Measurements from ENCODE around the gene P2RY14. TPM values are rescaled to one million over a fixed set of nuclear protein-coding genes. Genes with fewer than 3 reads are reported as not detected.
A peak's percentile ranks its signal among the peaks of the same experiment; 100 is the strongest.

The P2RY14 gene
- total and polyA plus RNA-seq, 2 donors (not counting 1 experiment from before 2014, with no cell fraction given), result 0.26 TPM; not detected in 1

DNA sequence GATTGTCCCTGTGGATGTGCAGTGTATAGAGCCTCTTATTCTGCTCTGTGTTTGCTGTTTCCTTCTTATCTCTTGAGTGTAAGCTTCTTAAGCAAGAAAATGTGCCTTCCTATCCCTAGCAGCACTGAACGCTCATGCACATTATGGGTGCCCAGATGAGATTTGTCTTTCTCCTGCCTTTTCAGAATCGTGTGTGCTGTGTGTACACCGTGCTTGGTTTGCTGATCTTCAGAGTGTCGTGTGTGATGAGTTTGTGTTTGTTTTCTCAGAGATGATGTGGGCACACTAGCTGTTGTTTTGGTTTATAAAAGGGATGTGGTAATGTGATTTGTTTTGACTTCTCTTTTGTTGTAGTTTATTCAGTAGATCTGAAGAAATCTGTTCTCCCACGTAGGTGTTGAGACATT lies 95.1 kb downstream of the P2RY14 start:
- H2AFZ ChIP-seq (ENCODE audit: low read length), result peak overlapping the region; percentile 94
- H3K27ac ChIP-seq (ENCODE audit: insufficient read depth, low read length), result no peak overlapping the region
- TF ChIP-seq, protein P1, sequence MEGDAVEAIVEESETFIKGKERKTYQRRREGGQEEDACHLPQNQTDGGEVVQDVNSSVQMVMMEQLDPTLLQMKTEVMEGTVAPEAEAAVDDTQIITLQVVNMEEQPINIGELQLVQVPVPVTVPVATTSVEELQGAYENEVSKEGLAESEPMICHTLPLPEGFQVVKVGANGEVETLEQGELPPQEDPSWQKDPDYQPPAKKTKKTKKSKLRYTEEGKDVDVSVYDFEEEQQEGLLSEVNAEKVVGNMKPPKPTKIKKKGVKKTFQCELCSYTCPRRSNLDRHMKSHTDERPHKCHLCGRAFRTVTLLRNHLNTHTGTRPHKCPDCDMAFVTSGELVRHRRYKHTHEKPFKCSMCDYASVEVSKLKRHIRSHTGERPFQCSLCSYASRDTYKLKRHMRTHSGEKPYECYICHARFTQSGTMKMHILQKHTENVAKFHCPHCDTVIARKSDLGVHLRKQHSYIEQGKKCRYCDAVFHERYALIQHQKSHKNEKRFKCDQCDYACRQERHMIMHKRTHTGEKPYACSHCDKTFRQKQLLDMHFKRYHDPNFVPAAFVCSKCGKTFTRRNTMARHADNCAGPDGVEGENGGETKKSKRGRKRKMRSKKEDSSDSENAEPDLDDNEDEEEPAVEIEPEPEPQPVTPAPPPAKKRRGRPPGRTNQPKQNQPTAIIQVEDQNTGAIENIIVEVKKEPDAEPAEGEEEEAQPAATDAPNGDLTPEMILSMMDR (conservative IDR thresholded peaks at IDR 0.05 in 1 of 2, IDR thresholded peaks at IDR 0.05 in 1 of 2; ENCODE audit: low read depth in 1 of 2, low read length in 2 of 2), result no peak
- no peak for TF ChIP-seq EZH2 (IDR thresholded peaks at IDR 0.05; ENCODE audit: low read length, missing control alignments)
- H3K4me2 ChIP-seq (ENCODE audit: extremely low read depth, insufficient read depth, low read length), result no peak overlapping the region
- H3K27me3 ChIP-seq (ENCODE audit: control insufficient read depth, insufficient read depth, low read length), result no peaks in the 10 kb centered on the region
- no peak for DNase-seq (ENCODE audit: low read depth in 2 of 2)
- no peaks in the 10 kb centered on the region for H3K36me3 ChIP-seq (ENCODE audit: control insufficient read depth, insufficient read depth, low read length)
- no peak overlapping the region for H3K4me3 ChIP-seq (replicated peaks in 1 of 4; ENCODE audit: control extremely low read depth in 1 of 4, insufficient read depth in 1 of 4, low read depth in 3 of 4, low read length in 4 of 4)
- no peaks in the 10 kb centered on the region for H3K9me3 ChIP-seq (ENCODE audit: control insufficient read depth, insufficient read depth, low read depth, low read length)
- no peaks in the 10 kb centered on the region for H3K4me1 ChIP-seq (ENCODE audit: control insufficient read depth, extremely low read depth, insufficient read depth, low read length)
- no peaks in the 10 kb centered on the region for H3K79me2 ChIP-seq (ENCODE audit: control insufficient read depth, insufficient read depth, low read length)
- no peaks in the 10 kb centered on the region for H4K20me1 ChIP-seq (ENCODE audit: control insufficient read depth, extremely low read depth, insufficient read depth, low read length)
- no peak overlapping the region for H3K9ac ChIP-seq (ENCODE audit: insufficient read depth, low read length)

GRCh38 chr3:151182349-151183079 lies 95.8 kb downstream of the P2RY14 start:
- H4K20me1 ChIP-seq (ENCODE audit: control insufficient read depth, extremely low read depth, insufficient read depth, low read length), result no peaks in the 10 kb centered on the region
- no peaks in the 10 kb centered on the region for H3K27me3 ChIP-seq (ENCODE audit: control insufficient read depth, insufficient read depth, low read length)
- no peak for TF ChIP-seq EZH2 (IDR thresholded peaks at IDR 0.05; ENCODE audit: low read length, missing control alignments)
- TF ChIP-seq, protein P1 (conservative IDR thresholded peaks at IDR 0.05 in 1 of 2, IDR thresholded peaks at IDR 0.05 in 1 of 2; ENCODE audit: low read depth in 1 of 2, low read length in 2 of 2), result no peak
- no peak overlapping the region for H2AFZ ChIP-seq (ENCODE audit: low read length)
- no peaks in the 10 kb centered on the region for H3K4me1 ChIP-seq (ENCODE audit: control insufficient read depth, extremely low read depth, insufficient read depth, low read length)
- H3K4me2 ChIP-seq (ENCODE audit: extremely low read depth, insufficient read depth, low read length), result no peak overlapping the region
- H3K36me3 ChIP-seq (ENCODE audit: control insufficient read depth, insufficient read depth, low read length), result no peaks in the 10 kb centered on the region
- no peak for DNase-seq (ENCODE audit: low read depth in 2 of 2)
- H3K9ac ChIP-seq (ENCODE audit: insufficient read depth, low read length), result no peak overlapping the region
- no peaks in the 10 kb centered on the region for H3K79me2 ChIP-seq (ENCODE audit: control insufficient read depth, insufficient read depth, low read length)
- H3K9me3 ChIP-seq (ENCODE audit: control insufficient read depth, insufficient read depth, low read depth, low read length), result no peaks in the 10 kb centered on the region
- H3K27ac ChIP-seq (ENCODE audit: insufficient read depth, low read length), result no peak overlapping the region
- H3K4me3 ChIP-seq (replicated peaks in 1 of 4; ENCODE audit: control extremely low read depth in 1 of 4, insufficient read depth in 1 of 4, low read depth in 3 of 4, low read length in 4 of 4), result no peak overlapping the region

DNA sequence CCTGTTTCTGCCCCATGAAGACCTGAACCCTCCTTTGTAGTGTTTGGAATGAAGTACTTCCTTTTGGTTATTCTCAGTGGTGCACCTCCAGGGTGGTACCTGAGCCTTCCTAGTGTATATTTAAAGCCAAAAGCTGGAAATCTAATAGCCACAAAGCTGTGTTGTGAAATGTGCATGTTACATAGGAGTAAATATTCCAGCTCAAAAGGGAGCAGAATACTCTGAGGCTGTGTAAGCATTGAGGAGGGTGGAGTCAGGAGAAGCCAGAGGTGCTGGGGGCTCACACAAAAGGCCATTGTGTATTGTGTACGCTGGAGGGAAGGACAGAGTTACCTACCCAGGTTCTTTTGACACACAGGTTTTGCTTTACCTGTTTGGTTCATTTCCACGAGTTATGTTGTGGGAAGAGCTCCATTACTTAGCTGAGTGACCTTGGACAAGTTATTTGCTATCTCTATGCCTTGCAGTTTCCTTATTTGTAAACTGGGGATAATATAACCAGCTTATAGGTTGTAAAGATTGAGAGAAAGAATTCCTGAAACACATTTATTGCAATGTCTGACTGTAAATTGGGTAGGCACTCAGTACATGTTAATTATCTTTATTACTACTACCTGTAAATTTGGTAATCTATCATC lies 100.0 kb downstream of the P2RY14 start:
- no peaks in the 10 kb centered on the region for H3K27me3 ChIP-seq (ENCODE audit: control insufficient read depth, insufficient read depth, low read length)
- H2AFZ ChIP-seq (ENCODE audit: low read length), result no peak overlapping the region
- H3K79me2 ChIP-seq (ENCODE audit: control insufficient read depth, insufficient read depth, low read length), result no peaks in the 10 kb centered on the region
- no peak overlapping the region for H3K27ac ChIP-seq (ENCODE audit: insufficient read depth, low read length)
- no peaks in the 10 kb centered on the region for H3K9me3 ChIP-seq (ENCODE audit: control insufficient read depth, insufficient read depth, low read depth, low read length)
- no peak for TF ChIP-seq EZH2 (IDR thresholded peaks at IDR 0.05; ENCODE audit: low read length, missing control alignments)
- TF ChIP-seq, protein P1 (conservative IDR thresholded peaks at IDR 0.05 in 1 of 2, IDR thresholded peaks at IDR 0.05 in 1 of 2; ENCODE audit: low read depth in 1 of 2, low read length in 2 of 2), result no peak
- H4K20me1 ChIP-seq (ENCODE audit: control insufficient read depth, extremely low read depth, insufficient read depth, low read length), result no peaks in the 10 kb centered on the region
- H3K4me3 ChIP-seq (replicated peaks in 1 of 4; ENCODE audit: control extremely low read depth in 1 of 4, insufficient read depth in 1 of 4, low read depth in 3 of 4, low read length in 4 of 4), result no peak overlapping the region
- no peaks in the 10 kb centered on the region for H3K36me3 ChIP-seq (ENCODE audit: control insufficient read depth, insufficient read depth, low read length)
- H3K4me2 ChIP-seq (ENCODE audit: extremely low read depth, insufficient read depth, low read length), result no peak overlapping the region
- H3K4me1 ChIP-seq (ENCODE audit: control insufficient read depth, extremely low read depth, insufficient read depth, low read length), result no peaks in the 10 kb centered on the region
- no peak for DNase-seq (ENCODE audit: low read depth in 2 of 2)
- no peak overlapping the region for H3K9ac ChIP-seq (ENCODE audit: insufficient read depth, low read length)

Measured in fibroblast of lung (primary cell).